Measurements from ENCODE around the gene OSR1. TPM values are rescaled to one million over a fixed set of nuclear protein-coding genes. Genes with fewer than 3 reads are reported as not detected.

OSR1 gene
- total RNA-seq, 4 donors from 2014 or later, result 0.19 to 4.4 (median 1.5) TPM

DNA sequence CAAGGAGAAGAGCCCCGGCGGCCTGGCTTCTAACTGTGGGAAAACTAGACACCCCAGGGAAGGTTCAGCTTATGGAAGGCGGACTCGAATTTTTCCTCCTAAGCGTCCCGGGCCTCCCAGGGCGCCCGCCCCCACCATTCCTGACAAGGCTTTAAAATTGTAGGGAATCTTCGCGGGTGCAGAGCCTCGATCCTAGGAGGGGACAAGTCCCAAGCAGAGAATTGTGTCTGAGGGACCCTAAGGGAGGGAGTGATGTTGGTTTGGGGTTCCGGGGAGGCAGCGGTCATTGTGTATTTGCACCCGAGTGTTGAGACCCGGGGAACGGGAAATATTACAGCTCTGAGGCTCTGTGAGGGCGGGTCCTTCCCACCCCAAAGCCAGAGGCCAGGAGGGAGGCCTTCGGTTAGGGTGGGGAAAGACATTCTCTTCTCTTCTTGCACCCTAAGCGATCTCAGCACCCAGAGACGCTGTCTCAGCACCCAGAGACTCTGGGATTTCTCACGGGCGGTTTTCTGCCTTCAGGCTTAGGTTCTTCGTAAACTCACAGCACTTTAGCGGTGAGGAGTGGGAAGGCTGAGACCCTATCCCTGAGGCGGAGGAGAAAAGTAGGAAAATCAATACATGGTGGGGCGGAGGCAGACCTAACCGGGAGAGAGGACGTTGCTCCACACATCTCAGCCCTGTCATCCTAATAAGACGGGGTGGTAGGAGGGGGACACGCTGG is 7.6 kb downstream of the OSR1 start:
- H3K27ac ChIP-seq, result peak overlapping the region in 2 of 4 donors; percentile 17 to 51
- peaks cover 0 to 65% (median 3%) of the 10 kb centered on the region in 4 donors for H3K27me3 ChIP-seq
- peaks cover 7 to 39% (median 7%) of the 10 kb centered on the region in 3 donors for H3K4me1 ChIP-seq
- 67 to 82% methylated on average over 12 to 18 of the region's 30 CpGs for WGBS, 2 donors
- peaks cover 0 to 3% (median 0%) of the 10 kb centered on the region in 3 donors for H3K36me3 ChIP-seq
- TF ChIP-seq, protein P1, sequence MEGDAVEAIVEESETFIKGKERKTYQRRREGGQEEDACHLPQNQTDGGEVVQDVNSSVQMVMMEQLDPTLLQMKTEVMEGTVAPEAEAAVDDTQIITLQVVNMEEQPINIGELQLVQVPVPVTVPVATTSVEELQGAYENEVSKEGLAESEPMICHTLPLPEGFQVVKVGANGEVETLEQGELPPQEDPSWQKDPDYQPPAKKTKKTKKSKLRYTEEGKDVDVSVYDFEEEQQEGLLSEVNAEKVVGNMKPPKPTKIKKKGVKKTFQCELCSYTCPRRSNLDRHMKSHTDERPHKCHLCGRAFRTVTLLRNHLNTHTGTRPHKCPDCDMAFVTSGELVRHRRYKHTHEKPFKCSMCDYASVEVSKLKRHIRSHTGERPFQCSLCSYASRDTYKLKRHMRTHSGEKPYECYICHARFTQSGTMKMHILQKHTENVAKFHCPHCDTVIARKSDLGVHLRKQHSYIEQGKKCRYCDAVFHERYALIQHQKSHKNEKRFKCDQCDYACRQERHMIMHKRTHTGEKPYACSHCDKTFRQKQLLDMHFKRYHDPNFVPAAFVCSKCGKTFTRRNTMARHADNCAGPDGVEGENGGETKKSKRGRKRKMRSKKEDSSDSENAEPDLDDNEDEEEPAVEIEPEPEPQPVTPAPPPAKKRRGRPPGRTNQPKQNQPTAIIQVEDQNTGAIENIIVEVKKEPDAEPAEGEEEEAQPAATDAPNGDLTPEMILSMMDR (IDR thresholded peaks at IDR 0.05), result no peak
- no peak for TF ChIP-seq POLR2A (IDR thresholded peaks at IDR 0.05)
- DNase-seq, result no peak
- intact Hi-C loops (cut with DNase I), result loop anchor here (10.0 kb wide), 1 partner anchor 356 kb away; no protein-coding TSS in a partner anchor
- no peaks in the 10 kb centered on the region for H3K9me3 ChIP-seq
- H3K4me3 ChIP-seq, result peak overlapping the region in 2 of 4 donors; percentile 21 to 49

DNA sequence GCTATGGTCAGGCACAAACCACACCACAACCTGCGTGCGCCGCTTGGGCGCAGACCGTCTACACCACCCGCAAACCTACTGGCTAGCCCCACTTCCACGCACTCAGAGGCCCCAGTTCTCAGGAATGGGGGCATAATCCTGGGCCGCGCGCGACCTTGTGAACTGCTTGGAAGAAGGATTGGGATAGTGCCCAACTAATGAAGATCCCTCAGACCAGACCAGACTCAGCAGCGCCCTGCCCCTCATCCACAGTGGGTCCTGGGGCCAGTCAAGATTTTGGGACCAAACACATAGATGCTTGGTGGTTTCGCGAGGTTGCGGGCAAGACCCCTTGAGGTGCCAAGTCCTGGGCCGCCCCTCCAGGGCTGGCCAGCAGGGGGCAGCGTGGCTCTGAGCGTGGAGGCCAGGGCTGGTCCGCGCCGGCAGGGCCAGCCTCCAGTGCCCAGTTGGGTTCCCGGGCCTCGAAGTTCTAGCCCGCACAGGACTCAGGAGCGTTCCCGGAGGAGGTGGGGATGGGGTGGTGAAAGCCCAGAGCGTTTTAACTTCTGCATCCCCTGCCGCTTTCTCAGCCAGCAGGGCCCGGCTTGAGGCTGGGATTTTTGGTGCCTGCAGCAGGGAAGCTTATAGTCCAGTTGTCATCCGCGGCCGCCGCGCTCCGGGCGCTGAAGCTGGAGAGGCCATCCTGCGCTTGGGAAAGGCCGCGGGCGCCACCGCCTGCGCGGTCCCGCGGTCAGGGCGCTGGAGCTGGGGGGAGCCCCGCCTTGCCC is 8.3 kb downstream of the OSR1 start:
- intact Hi-C loops (cut with DNase I), result loop anchor here (10.0 kb wide), 1 partner anchor 355 kb away; no protein-coding TSS in a partner anchor
- Histone ChIP-seq H3K27ac (peak overlapping the region in 2 of 4 donors; percentile 17 to 51), H3K36me3 (peaks cover 0 to 6% (median 0%) of the 10 kb centered on the region in 3 donors), H3K4me3 (peak overlapping the region in 2 of 4 donors; percentile 21 to 49), H3K9me3 (no peaks in the 10 kb centered on the region), H3K4me1 (peaks cover 7 to 39% (median 7%) of the 10 kb centered on the region in 3 donors), H3K27me3 (peaks cover 0 to 58% (median 3%) of the 10 kb centered on the region in 4 donors)
- 74 to 93% methylated on average over 3 to 8 of the region's 47 CpGs for WGBS, 2 donors
- TF ChIP-seq POLR2A (IDR thresholded peaks at IDR 0.05), result no peak
- TF ChIP-seq, protein P1 (IDR thresholded peaks at IDR 0.05), result peak in 5 of 6 experiments; percentile 40 to 62 (median 55)
- no peak for DNase-seq

DNA sequence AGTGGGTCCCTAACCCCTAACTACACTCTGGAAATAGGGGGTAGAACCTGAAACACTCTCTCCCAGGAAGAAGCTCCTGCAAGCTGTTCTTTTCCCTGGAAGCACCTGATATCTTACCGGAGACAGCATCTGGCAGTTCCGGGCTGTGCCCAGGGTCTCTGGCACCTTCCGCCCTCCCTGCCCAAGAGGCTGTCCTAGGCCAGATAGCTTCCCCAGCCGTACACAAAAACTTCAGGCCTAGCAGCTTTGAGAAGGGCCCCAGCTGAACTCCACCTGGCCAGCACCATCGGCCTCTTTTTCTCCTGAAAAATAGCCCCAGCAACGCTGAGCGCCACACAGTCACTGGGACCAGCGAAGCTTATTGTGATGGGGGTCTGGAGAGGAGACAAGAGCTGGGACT is 9.7 kb downstream of the OSR1 start:
- Histone ChIP-seq H3K4me1 (peaks cover 7 to 39% (median 7%) of the 10 kb centered on the region in 3 donors), H3K27me3 (peaks cover 0 to 44% (median 3%) of the 10 kb centered on the region in 4 donors), H3K36me3 (peaks cover 0 to 6% (median 0%) of the 10 kb centered on the region in 3 donors), H3K9me3 (no peaks in the 10 kb centered on the region), H3K27ac (peak overlapping the region; percentile 91 to 98 (median 96)), H3K4me3 (peak overlapping the region in 2 of 4 donors; percentile 83 to 90)
- no peak for DNase-seq
- TF ChIP-seq POLR2A (IDR thresholded peaks at IDR 0.05), result no peak
- TF ChIP-seq, protein P1 (IDR thresholded peaks at IDR 0.05), result no peak
- WGBS, 2 donors, result 80 to 95% methylated on average over 1 to 3 of the region's 8 CpGs
- intact Hi-C loops (cut with DNase I), result no loop called here

DNA sequence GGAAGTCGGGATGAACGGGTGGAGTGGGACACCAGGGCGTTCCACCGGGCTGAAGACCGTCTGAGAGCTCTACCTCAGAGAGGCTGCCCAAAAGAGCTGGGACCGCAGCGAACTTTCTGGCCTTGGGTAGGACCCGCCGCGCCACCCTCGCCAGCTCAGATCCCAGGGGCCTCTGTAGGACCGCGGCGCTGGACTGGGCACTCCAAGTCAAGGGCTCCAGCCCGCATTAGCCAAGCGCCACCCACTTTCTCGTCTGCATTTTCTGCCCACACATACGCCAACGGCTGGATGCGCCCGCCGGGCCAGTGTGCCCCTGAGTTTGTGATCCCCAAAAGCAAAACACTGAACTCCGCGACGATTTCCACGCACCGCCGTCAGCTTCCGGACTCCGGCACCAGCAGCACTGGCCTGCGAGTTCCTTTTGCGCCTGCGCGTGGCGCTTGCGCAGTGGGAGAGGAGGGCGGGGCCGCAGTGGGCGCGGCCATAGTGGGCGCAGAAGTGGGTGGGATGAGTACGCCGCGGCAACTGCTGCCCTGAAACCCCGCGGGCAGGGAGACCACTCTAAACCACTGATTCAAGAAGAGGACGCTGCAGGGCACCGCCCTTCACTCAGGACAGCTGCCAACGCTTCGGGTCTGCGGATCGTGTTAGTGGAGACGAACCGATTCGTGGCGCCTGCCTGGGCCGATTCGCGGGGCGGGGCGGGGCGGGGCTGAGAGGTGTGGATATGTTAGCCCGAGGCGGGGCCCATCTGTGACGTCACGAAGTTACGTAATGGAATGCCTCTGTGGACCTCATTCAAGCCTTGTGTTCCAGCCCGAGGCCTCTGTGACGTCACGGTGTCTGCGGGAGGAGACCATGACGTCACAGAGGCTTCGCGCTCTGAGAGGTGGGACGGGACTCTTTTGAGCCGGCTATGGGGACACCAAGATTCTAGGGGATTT is 10.5 kb downstream of the OSR1 start:
- WGBS, 2 donors, result 5 to 10% methylated on average over 2 to 24 of the region's 76 CpGs
- peaks cover 7 to 39% (median 7%) of the 10 kb centered on the region in 3 donors for H3K4me1 ChIP-seq
- H3K36me3 ChIP-seq, result peaks cover 0 to 6% (median 0%) of the 10 kb centered on the region in 3 donors
- peaks cover 0 to 36% (median 3%) of the 10 kb centered on the region in 4 donors for H3K27me3 ChIP-seq
- H3K27ac ChIP-seq, result peak overlapping the region; percentile 91 to 98 (median 96)
- TF ChIP-seq, protein P1 (IDR thresholded peaks at IDR 0.05), result peak in 3 of 6 experiments; percentile 3 to 30 (median 4)
- TF ChIP-seq POLR2A (IDR thresholded peaks at IDR 0.05), result peak in 3 of 4 donors; percentile 91 to 97 (median 93)
- H3K4me3 ChIP-seq, result peak overlapping the region; percentile 64 to 90 (median 85)
- no peaks in the 10 kb centered on the region for H3K9me3 ChIP-seq
- DNase-seq, result peak; percentile 84
- intact Hi-C loops (cut with DNase I), result no loop called here

Measured in esophagus squamous epithelium (tissue), 5 donors.